GM21447 (cell line): Measurements from ENCODE around the gene ELAVL1.
"Not testable (repeated sequence)": the region's sequence is repeated elsewhere in the genome, so short reads cannot be mapped to it uniquely, and the experiment has no call there.

Experiments
- ATAC-seq: cut with Tn5 transposase; IDR thresholded peaks from one replicate; pipeline ENCODE4 v1.9.1; 2021; ENCODE audit not compliant: unreplicated experiment

The ELAVL1 gene

GRCh38 chr19:7924241-7924640, 81.2 kb downstream of the ELAVL1 start:
- ATAC-seq: no peak

GRCh38 chr19:7923295-7924191, 81.9 kb downstream of the ELAVL1 start:
- ATAC-seq: no peak

- ATAC-seq: no peak
Measured at GRCh38 chr19:7922836-7923195, 82.6 kb downstream of the ELAVL1 start.

- ATAC-seq: no peak
Measured at GRCh38 chr19:7921967-7922835, 83.2 kb downstream of the ELAVL1 start.

- ATAC-seq: no peak
Measured at GRCh38 chr19:7921302-7921966, 84.0 kb downstream of the ELAVL1 start.

- no peak for ATAC-seq
Measured at GRCh38 chr19:7920519-7921301, 84.7 kb downstream of the ELAVL1 start.

GRCh38 chr19:7919610-7920518, 85.6 kb downstream of the ELAVL1 start, which contains the start of gene SNAPC2:
TSS of gene SNAPC2 (plus strand) at chr19:7920338. CDS start at chr19:7920367, 29 bp downstream.
- no peak for ATAC-seq

- no peak for ATAC-seq
Measured at GRCh38 chr19:7918615-7919421, 86.6 kb downstream of the ELAVL1 start.

GRCh38 chr19:7918062-7918614, 87.3 kb downstream of the ELAVL1 start:
- ATAC-seq: not testable (repeated sequence)

GRCh38 chr19:7917267-7918061, 88.0 kb downstream of the ELAVL1 start:
- no peak for ATAC-seq

GRCh38 chr19:7916955-7917266, 88.5 kb downstream of the ELAVL1 start:
- no peak for ATAC-seq

- ATAC-seq: no peak
Measured at GRCh38 chr19:7916103-7916954, 89.1 kb downstream of the ELAVL1 start.

- ATAC-seq: no peak
Measured at GRCh38 chr19:7915250-7916102, 90.0 kb downstream of the ELAVL1 start.

- no peak for ATAC-seq
Measured at GRCh38 chr19:7914598-7915045, 90.8 kb downstream of the ELAVL1 start, which contains the start of gene TGFBR3L. TSS of gene TGFBR3L (plus strand) at chr19:7914830.

GRCh38 chr19:7914099-7914498, 91.3 kb downstream of the ELAVL1 start:
- ATAC-seq: no peak

GRCh38 chr19:7913652-7914051, 91.8 kb downstream of the ELAVL1 start:
- ATAC-seq: no peak
